MM.1S (cell line): ENCODE results near the gene TRIM68.
A peak's percentile ranks its signal among the peaks of the same experiment; 100 is the strongest.

Source experiments
- DNase-seq: peaks from one replicate; pipeline ENCODE4 v3.0.0-alpha.2; 2015
- H2AFZ ChIP-seq: fragments of 300-600 bp; sonication (generic); 2 replicates; pipeline ENCODE4 v1.6.0; 2016; ENCODE audit warnings: antibody characterized with exemption, low read length
- H3F3A ChIP-seq: fragments of 300-600 bp; sonication (generic); 2 replicates; pipeline ENCODE4 v1.6.1; 2016; ENCODE audit warnings: mild to moderate bottlenecking, antibody characterized with exemption, low read length, moderate library complexity, mixed read lengths; ENCODE audit not compliant: insufficient read depth
- H3K27ac ChIP-seq: fragments of 300-600 bp; sonication (generic); 2 replicates; pipeline ENCODE4 v1.5.1; 2016; ENCODE audit warnings: mild to moderate bottlenecking, low read length
- H3K27me3 ChIP-seq: fragments of 300-600 bp; sonication (generic); replicated peaks from 2 replicates; pipeline ENCODE4 v1.6.0; 2016; ENCODE audit warnings: low read length; ENCODE audit not compliant: insufficient read depth
- H3K36me3 ChIP-seq: fragments of 300-600 bp; sonication (generic); replicated peaks from 2 replicates; pipeline ENCODE4 v1.6.1; 2016; ENCODE audit warnings: mild to moderate bottlenecking, low read length, mixed read lengths; ENCODE audit not compliant: insufficient read depth
- H3K4me1 ChIP-seq: fragments of 300-600 bp; sonication (generic); 2 replicates; pipeline ENCODE4 v1.6.1; 2016; ENCODE audit warnings: low read length, mixed read lengths
- H3K4me2 ChIP-seq: fragments of 300-600 bp; sonication (generic); 2 replicates; pipeline ENCODE4 v1.6.0; 2016; ENCODE audit warnings: low read depth, low read length
- H3K4me3 ChIP-seq: fragments of 300-600 bp; sonication (generic); 2 replicates; pipeline ENCODE4 v1.5.1; 2016; ENCODE audit warnings: low read length, mixed read lengths
- H3K79me2 ChIP-seq: fragments of 300-600 bp; sonication (generic); 2 replicates; pipeline ENCODE4 v1.6.1; 2016; ENCODE audit warnings: mixed run types, low read length, mixed read lengths
- H3K9ac ChIP-seq: fragments of 300-600 bp; sonication (generic); 2 replicates; pipeline ENCODE4 v1.6.1; 2016; ENCODE audit warnings: low read length, mixed read lengths
- H3K9me2 ChIP-seq: fragments of 300-600 bp; sonication (generic); replicated peaks from 2 replicates; pipeline ENCODE4 v1.6.1; 2016; ENCODE audit warnings: mild to moderate bottlenecking, low read length, mixed read lengths; ENCODE audit not compliant: insufficient read depth
- H3K9me3 ChIP-seq: fragments of 300-600 bp; sonication (generic); replicated peaks from 2 replicates; pipeline ENCODE4 v1.6.1; 2016; ENCODE audit warnings: mild to moderate bottlenecking, low read length, mixed read lengths; ENCODE audit not compliant: insufficient read depth
- H4K20me1 ChIP-seq: fragments of 300-600 bp; sonication (generic); 2 replicates; pipeline ENCODE4 v1.6.1; 2016; ENCODE audit warnings: mild to moderate bottlenecking, low read length, moderate library complexity, mixed read lengths; ENCODE audit not compliant: insufficient read depth
- EZH2 ChIP-seq: fragments of 300-600 bp; sonication (generic); optimal IDR thresholded peaks from 2 replicates; pipeline ENCODE3; 2017; ENCODE audit warnings: low read depth, mild to moderate bottlenecking, antibody characterized with exemption, low read length, mixed read lengths
- EZH2phosphoT487 ChIP-seq: fragments of 300-600 bp; sonication (generic); IDR thresholded peaks from 2 replicates; pipeline ENCODE4 v1.6.1; 2018; ENCODE audit warnings: antibody characterized with exemption, low read length
- TF ChIP-seq, protein P1 (sequence below): fragments of 300-600 bp; sonication (generic); IDR thresholded peaks from 2 replicates; pipeline ENCODE4 v1.5.1; 2016; ENCODE audit warnings: antibody characterized with exemption, low read length, mixed read lengths

TRIM68 gene

DNA sequence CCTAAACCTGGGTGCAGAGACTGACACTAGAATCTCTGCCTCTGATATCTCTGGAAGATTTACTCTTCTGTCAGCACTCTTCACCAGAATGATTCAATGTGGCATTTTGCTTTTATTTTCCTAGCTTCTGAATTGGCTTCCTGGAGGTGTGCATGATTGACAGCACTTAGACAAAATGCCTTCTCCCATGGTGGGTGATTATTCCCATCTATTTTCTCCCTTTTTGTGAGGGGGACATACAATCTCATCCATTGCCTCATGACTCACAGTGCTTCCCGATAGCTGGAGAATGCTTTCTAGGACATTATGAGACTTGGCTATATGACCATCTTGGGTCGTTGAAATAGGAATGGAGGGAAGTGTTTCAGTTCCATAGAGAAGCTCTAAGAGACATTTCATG, 4.0 kb upstream of the TRIM68 start:
- Histone ChIP-seq H3K36me3 (no peaks in the 10 kb centered on the region), H3K9me3 (no peaks in the 10 kb centered on the region), H3K9ac (no peak overlapping the region), H3K4me1 (no peaks in the 10 kb centered on the region; the same call in 1 of the 2 replicates), H3K4me2 (no peak overlapping the region), H3K27ac (no peak overlapping the region), H3K9me2 (no peaks in the 10 kb centered on the region), H3F3A (peaks cover 6% of the 10 kb centered on the region; the same call in 1 of the 2 replicates), H3K4me3 (no peak overlapping the region), H3K79me2 (no peaks in the 10 kb centered on the region), H4K20me1 (no peaks in the 10 kb centered on the region), H3K27me3 (no peaks in the 10 kb centered on the region), H2AFZ (no peak overlapping the region)
- DNase-seq, result no peak
- TF ChIP-seq EZH2 (no peak), EZH2phosphoT487 (no peak)
- TF ChIP-seq, protein P1, sequence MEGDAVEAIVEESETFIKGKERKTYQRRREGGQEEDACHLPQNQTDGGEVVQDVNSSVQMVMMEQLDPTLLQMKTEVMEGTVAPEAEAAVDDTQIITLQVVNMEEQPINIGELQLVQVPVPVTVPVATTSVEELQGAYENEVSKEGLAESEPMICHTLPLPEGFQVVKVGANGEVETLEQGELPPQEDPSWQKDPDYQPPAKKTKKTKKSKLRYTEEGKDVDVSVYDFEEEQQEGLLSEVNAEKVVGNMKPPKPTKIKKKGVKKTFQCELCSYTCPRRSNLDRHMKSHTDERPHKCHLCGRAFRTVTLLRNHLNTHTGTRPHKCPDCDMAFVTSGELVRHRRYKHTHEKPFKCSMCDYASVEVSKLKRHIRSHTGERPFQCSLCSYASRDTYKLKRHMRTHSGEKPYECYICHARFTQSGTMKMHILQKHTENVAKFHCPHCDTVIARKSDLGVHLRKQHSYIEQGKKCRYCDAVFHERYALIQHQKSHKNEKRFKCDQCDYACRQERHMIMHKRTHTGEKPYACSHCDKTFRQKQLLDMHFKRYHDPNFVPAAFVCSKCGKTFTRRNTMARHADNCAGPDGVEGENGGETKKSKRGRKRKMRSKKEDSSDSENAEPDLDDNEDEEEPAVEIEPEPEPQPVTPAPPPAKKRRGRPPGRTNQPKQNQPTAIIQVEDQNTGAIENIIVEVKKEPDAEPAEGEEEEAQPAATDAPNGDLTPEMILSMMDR, result no peak

DNA sequence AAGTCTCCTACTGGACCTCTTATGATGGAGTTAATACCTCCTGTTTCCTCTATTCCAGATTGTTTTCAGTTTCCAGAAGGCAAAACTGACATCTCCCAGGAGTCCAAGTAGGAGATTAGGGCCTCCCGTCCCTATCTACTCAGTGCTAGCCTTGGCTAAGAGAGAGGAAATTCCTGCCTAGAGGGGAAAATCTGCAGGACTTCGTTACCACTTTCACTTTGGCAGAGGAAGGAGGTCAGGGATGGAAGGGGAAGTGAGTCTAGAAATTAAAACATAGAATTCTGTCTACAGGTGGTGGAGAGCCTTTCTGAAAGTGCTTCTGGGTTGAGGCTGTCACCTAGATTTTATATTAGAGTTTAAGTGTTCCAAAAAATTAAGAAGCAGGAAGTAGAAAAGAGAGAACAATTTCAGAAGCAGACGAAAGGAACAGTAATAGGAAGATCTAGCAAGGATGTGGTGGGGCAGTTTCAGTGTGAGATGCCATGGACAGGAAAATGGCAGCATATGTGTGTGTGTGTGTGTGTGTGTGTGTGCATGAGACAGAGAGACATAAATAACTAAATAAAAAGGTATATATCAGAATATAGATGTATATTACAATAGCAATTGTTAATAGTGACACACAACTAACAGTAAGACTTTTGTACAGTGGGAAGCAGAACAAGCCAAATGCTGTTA, 2.4 kb upstream of the TRIM68 start:
- Histone ChIP-seq H3F3A (peaks cover 6% of the 10 kb centered on the region; the same call in 1 of the 2 replicates), H3K79me2 (no peaks in the 10 kb centered on the region), H3K9ac (no peak overlapping the region), H3K36me3 (no peaks in the 10 kb centered on the region), H3K27ac (no peak overlapping the region), H3K27me3 (no peaks in the 10 kb centered on the region), H3K4me2 (peak overlapping the region; percentile 51), H4K20me1 (no peaks in the 10 kb centered on the region), H3K4me1 (no peaks in the 10 kb centered on the region; the same call in 1 of the 2 replicates), H2AFZ (peak overlapping the region; percentile 65), H3K4me3 (peak overlapping the region; percentile 3; the same call in 1 of the 2 replicates), H3K9me2 (no peaks in the 10 kb centered on the region), H3K9me3 (no peaks in the 10 kb centered on the region)
- TF ChIP-seq, protein P1, result no peak
- no peak for TF ChIP-seq EZH2
- TF ChIP-seq EZH2phosphoT487, result no peak
- DNase-seq, result peak; percentile 10

DNA sequence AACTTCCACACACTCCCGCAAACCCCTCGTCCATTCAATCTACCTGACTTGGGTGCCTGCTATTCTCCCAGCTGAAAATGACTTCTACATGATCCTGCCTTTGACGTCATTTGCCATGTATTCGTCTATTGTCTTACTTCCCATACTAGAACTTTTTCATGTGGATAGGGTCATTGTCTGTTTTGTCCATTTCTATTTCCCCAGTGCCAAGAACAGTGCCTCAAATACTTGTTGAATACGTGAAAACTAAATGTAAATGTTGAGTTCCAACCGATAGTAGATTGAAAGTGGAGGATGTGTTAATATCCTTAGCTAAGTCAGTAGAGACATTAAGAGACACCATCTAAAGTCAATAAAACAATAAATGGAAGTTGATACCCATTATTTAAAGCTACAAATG, 935 bp downstream of the TRIM68 start:
- Histone ChIP-seq H3K27ac (no peak overlapping the region), H3K4me3 (peak overlapping the region; percentile 75), H3K9me2 (no peaks in the 10 kb centered on the region), H3K9me3 (no peaks in the 10 kb centered on the region), H4K20me1 (no peaks in the 10 kb centered on the region), H3K27me3 (no peaks in the 10 kb centered on the region), H3K4me2 (peak overlapping the region; percentile 86), H3K4me1 (no peaks in the 10 kb centered on the region; the same call in 1 of the 2 replicates), H2AFZ (peak overlapping the region; percentile 79), H3K36me3 (no peaks in the 10 kb centered on the region), H3K79me2 (no peaks in the 10 kb centered on the region), H3K9ac (peak overlapping the region; percentile 78; the same call in 1 of the 2 replicates), H3F3A (peaks cover 6% of the 10 kb centered on the region; the same call in 1 of the 2 replicates)
- TF ChIP-seq, protein P1, result no peak
- TF ChIP-seq EZH2phosphoT487 (no peak), EZH2 (no peak)
- DNase-seq, result no peak
